ENCODE measurements around the gene ARMH3.

ARMH3 gene

GRCh38 chr10:102055647-102056419 lies at the start of gene ARMH3:
Gene ARMH3, minus strand, starts transcription at chr10:102056173. Its CDS starts 16,059 bp downstream, at chr10:102040114.
- peak; percentile 99 for DNase-seq (ENCODE audit: low read depth)
- peak within 1 kb of the TSS; percentile 79 for H3K4me3 ChIP-seq (replicated peaks; ENCODE audit: low read depth, low read length)
- no peak for TF ChIP-seq CTCF (IDR thresholded peaks at IDR 0.05; ENCODE audit: low read length, missing control alignments)

GRCh38 chr10:102102421-102102820 lies 46.4 kb upstream of the ARMH3 start:
- TF ChIP-seq CTCF (IDR thresholded peaks at IDR 0.05; ENCODE audit: low read length, missing control alignments), result no peak
- DNase-seq (ENCODE audit: low read depth), result no peak
- H3K4me3 ChIP-seq (replicated peaks; ENCODE audit: low read depth, low read length), result no peak overlapping the region

GRCh38 chr10:102101152-102101551 lies 45.2 kb upstream of the ARMH3 start:
- DNase-seq (ENCODE audit: low read depth), result no peak
- no peak overlapping the region for H3K4me3 ChIP-seq (replicated peaks; ENCODE audit: low read depth, low read length)
- TF ChIP-seq CTCF (IDR thresholded peaks at IDR 0.05; ENCODE audit: low read length, missing control alignments), result no peak

- no peak for TF ChIP-seq CTCF (IDR thresholded peaks at IDR 0.05; ENCODE audit: low read length, missing control alignments)
- no peak for DNase-seq (ENCODE audit: low read depth)
- no peak overlapping the region for H3K4me3 ChIP-seq (replicated peaks; ENCODE audit: low read depth, low read length)
Measured at GRCh38 chr10:102096449-102096848, 40.5 kb upstream of the ARMH3 start.

- no peak overlapping the region for H3K4me3 ChIP-seq (replicated peaks; ENCODE audit: low read depth, low read length)
- no peak for TF ChIP-seq CTCF (IDR thresholded peaks at IDR 0.05; ENCODE audit: low read length, missing control alignments)
- DNase-seq (ENCODE audit: low read depth), result no peak
Measured at GRCh38 chr10:102090772-102091171, 34.8 kb upstream of the ARMH3 start.

- DNase-seq (ENCODE audit: low read depth), result no peak
- TF ChIP-seq CTCF (IDR thresholded peaks at IDR 0.05; ENCODE audit: low read length, missing control alignments), result no peak
- no peak overlapping the region for H3K4me3 ChIP-seq (replicated peaks; ENCODE audit: low read depth, low read length)
Measured at GRCh38 chr10:102086196-102086595, 30.2 kb upstream of the ARMH3 start.

GRCh38 chr10:102085336-102085735 lies 29.4 kb upstream of the ARMH3 start:
- no peak overlapping the region for H3K4me3 ChIP-seq (replicated peaks; ENCODE audit: low read depth, low read length)
- TF ChIP-seq CTCF (IDR thresholded peaks at IDR 0.05; ENCODE audit: low read length, missing control alignments), result no peak
- peak; percentile 30 for DNase-seq (ENCODE audit: low read depth)
